NCI-H510A treated with DMSO at 0.1 percent for 48 hours (cell line): Measurements from ENCODE around the gene BPIFB2.

Source experiments
- DNase-seq: peaks from one replicate; lab custom pipeline; 2025; lab: John Stamatoyannopoulos, UW

The BPIFB2 gene

DNA sequence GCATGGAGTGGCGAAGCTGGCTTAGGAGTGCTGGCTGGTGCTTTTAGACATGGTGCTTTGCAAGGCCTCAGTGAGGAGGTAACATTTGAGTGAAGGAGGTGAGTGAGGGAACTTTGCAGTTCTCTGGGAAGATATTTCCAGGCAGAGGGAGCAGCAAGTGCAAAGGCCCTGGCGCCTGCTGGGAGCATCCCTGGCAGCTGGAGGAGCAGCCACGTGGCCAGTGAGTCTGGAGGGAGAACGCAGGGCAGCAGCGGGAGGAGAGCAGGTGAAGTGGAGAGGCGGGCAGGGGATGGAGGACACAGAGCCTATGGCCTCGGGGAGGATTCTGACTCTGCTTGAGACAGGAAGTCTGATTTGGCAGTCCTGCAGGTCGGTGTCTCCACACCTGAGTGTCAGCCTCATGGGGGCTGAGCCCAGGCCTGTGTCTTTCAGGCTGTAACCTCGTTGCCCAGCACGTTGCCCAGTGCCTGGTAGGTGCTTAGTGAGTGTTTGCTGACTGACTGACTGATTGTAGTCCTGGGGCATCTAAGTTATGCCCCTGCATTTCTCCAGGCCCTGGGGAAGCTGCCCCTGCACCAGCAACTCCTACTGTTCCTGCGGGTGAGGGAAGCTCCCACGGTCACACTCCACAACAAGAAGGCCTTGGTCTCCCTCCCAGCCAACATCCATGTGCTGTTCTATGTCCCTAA, 60.9 kb downstream of the BPIFB2 start:
- DNase-seq = no peak

- DNase-seq = no peak
These were observed 62.2 kb downstream of the BPIFB2 start for GRCh38 chr20:33069673-33070072.

GRCh38 chr20:33070111-33071053, 62.9 kb downstream of the BPIFB2 start:
- no peak for DNase-seq

GRCh38 chr20:33071198-33071597, 63.7 kb downstream of the BPIFB2 start:
- DNase-seq = no peak

- no peak for DNase-seq
These were observed 64.9 kb downstream of the BPIFB2 start for GRCh38 chr20:33072362-33072761.

GRCh38 chr20:33072813-33073212, 65.3 kb downstream of the BPIFB2 start:
- no peak for DNase-seq
